WTC11 (cell line): Measurements from ENCODE around the gene EGR1. TPM values are rescaled to one million over a fixed set of nuclear protein-coding genes. Genes with fewer than 3 reads are reported as not detected.

Source experiments
- ATAC-seq: fragments of 200-7000 bp; cut with Tn5 transposase; 2 replicates; pipeline ENCODE4 v1.10.0; 2021; ENCODE audit warnings: mild to moderate bottlenecking, moderate library complexity
- CTCF ChIA-PET: fragments of 300-600 bp; sonication (Branson Sonifier 250); formaldehyde crosslinking; loops from one replicate; lab custom pipeline; 2021; ENCODE audit warnings: antibody characterized with exemption; lab: Charles Lee
- POLR2A ChIA-PET: fragments of 350-600 bp; sonication (Branson Sonifier 250); formaldehyde crosslinking; loops from one replicate; lab custom pipeline; 2021; ENCODE audit warnings: antibody characterized with exemption; lab: Charles Lee
- DNase-seq: peaks from one replicate; pipeline ENCODE4 v3.0.0; 2021; ENCODE audit warnings: low spot score
- H3K27ac Mint-ChIP-seq: 2 replicates; pipeline ENCODE4 v1.8.0; 2021; ENCODE audit warnings: mixed read lengths
- H3K27me3 Mint-ChIP-seq: 2 replicates; pipeline ENCODE4 v1.8.0; 2021; ENCODE audit warnings: low read depth, mild to moderate bottlenecking, moderate library complexity, mixed read lengths
- H3K36me3 Mint-ChIP-seq: 2 replicates; pipeline ENCODE4 v1.8.0; 2021; ENCODE audit warnings: mixed read lengths
- H3K4me1 Mint-ChIP-seq: 2 replicates; pipeline ENCODE4 v1.8.0; 2022; ENCODE audit warnings: mixed read lengths
- H3K4me3 Mint-ChIP-seq: 2 replicates; pipeline ENCODE4 v1.8.0; 2021; ENCODE audit warnings: mild to moderate bottlenecking, moderate library complexity, mixed read lengths
- H3K9me3 Mint-ChIP-seq: 2 replicates; pipeline ENCODE4 v1.8.0; 2021; ENCODE audit warnings: mixed read lengths
- CDX4 ChIP-seq: fragments of 250-450 bp; sonication (Bioruptor Pico); IDR thresholded peaks from 2 replicates; pipeline ENCODE4 v1.9.0; 2021; ENCODE audit warnings: moderate library complexity, mild to moderate bottlenecking, inconsistent platforms, borderline replicate concordance
- CTCF ChIP-seq: fragments of 200-600 bp; IDR thresholded peaks from 2 replicates; pipeline ENCODE4 v1.8.0; 2022; ENCODE audit warnings: antibody characterized with exemption
- E2F1 ChIP-seq: sonication (generic); formaldehyde crosslinking; IDR thresholded peaks from 2 replicates; pipeline ENCODE4 v1.8.0; 2022; ENCODE audit warnings: mild to moderate bottlenecking, missing genetic modification reagents
- EMX1 ChIP-seq: fragments of 250-450 bp; sonication (Bioruptor Pico); IDR thresholded peaks from 2 replicates; pipeline ENCODE4 v1.8.0; 2021; ENCODE audit warnings: mild to moderate bottlenecking
- ERG ChIP-seq: fragments of 250-450 bp; sonication (Bioruptor Pico); IDR thresholded peaks from 2 replicates; pipeline ENCODE4 v1.8.0; 2021; ENCODE audit warnings: mild to moderate bottlenecking
- KAT7 ChIP-seq: sonication (generic); formaldehyde crosslinking; IDR thresholded peaks from 2 replicates; pipeline ENCODE4 v1.8.1; 2023; ENCODE audit warnings: missing genetic modification reagents, mild to moderate bottlenecking, borderline replicate concordance
- MLX ChIP-seq: sonication (generic); formaldehyde crosslinking; IDR thresholded peaks from 2 replicates; pipeline ENCODE4 v1.8.1; 2023; ENCODE audit warnings: mild to moderate bottlenecking, missing genetic modification reagents, moderate library complexity
- PRDM15 ChIP-seq: sonication (generic); formaldehyde crosslinking; IDR thresholded peaks from 2 replicates; pipeline ENCODE4 v1.8.0; 2022; ENCODE audit warnings: missing genetic modification reagents
- SP1 ChIP-seq: sonication (generic); formaldehyde crosslinking; conservative IDR thresholded peaks from 2 replicates; pipeline ENCODE4 v1.8.1; 2022; ENCODE audit warnings: missing genetic modification reagents
- ZNF121 ChIP-seq: sonication (generic); formaldehyde crosslinking; IDR thresholded peaks from 2 replicates; pipeline ENCODE4 v1.8.0; 2023; ENCODE audit warnings: missing genetic modification reagents
- ZNF219 ChIP-seq: sonication (generic); formaldehyde crosslinking; IDR thresholded peaks from 2 replicates; pipeline ENCODE4 v1.8.0; 2023; ENCODE audit warnings: missing genetic modification reagents, mild to moderate bottlenecking, borderline replicate concordance
- ZNF416 ChIP-seq: fragments of 250-450 bp; sonication (Bioruptor Pico); IDR thresholded peaks from 2 replicates; pipeline ENCODE4 v1.9.0; 2021; ENCODE audit warnings: mild to moderate bottlenecking, inconsistent platforms
- total RNA-seq: library from RNA; stranded (reverse); gene quantifications from 3 replicates; pipeline ENCODE4 v1.2.3, GENCODE V29; 2021

Gene EGR1
- total RNA-seq, 1 experiment from 2014 or later = 15.7 TPM

- no peak for ATAC-seq
- CTCF ChIA-PET = interaction anchor here (1.0 kb wide), 1 partner anchor 36 kb away, joined by 4 read pairs; no protein-coding TSS in a partner anchor
- Mint-ChIP-seq H3K36me3 (peaks cover 22% of the 10 kb centered on the region), H3K9me3 (no peaks in the 10 kb centered on the region)
- 0 out of 2 replicates have a peak, but pooled peaks have one; percentile 67 for TF ChIP-seq EMX1 (CRISPR knock-in tag)
- no peak for TF ChIP-seq ZNF219
- peak; percentile 82; the same call in 1 of the 2 replicates for TF ChIP-seq ERG (CRISPR knock-in tag)
- TF ChIP-seq, all 79 proteins: peak for 2
- DNase-seq = no peak
- H3K4me3 Mint-ChIP-seq = peak overlapping the region; percentile 72
- H3K27ac Mint-ChIP-seq = no peak overlapping the region
- POLR2A ChIA-PET = no interaction called here
- H3K27me3 Mint-ChIP-seq = peaks cover 34% of the 10 kb centered on the region
- H3K4me1 Mint-ChIP-seq = peaks cover 12% of the 10 kb centered on the region
These were observed 3.1 kb downstream of the EGR1 start for GRCh38 chr5:138468133-138468965.

- ChIA-PET CTCF (interaction anchor here (1.0 kb wide), 1 partner anchor 35 kb away, joined by 4 read pairs; no protein-coding TSS in a partner anchor), POLR2A (no interaction called here)
- no peaks in the 10 kb centered on the region for H3K9me3 Mint-ChIP-seq
- DNase-seq (no peak), ATAC-seq (no peak)
- H3K4me1 Mint-ChIP-seq = peaks cover 12% of the 10 kb centered on the region
- H3K36me3 Mint-ChIP-seq = peaks cover 22% of the 10 kb centered on the region
- TF ChIP-seq MLX = no peak
- no peak for TF ChIP-seq ZNF219
- no peak for TF ChIP-seq KAT7
- no peak for TF ChIP-seq SP1 (CRISPR knock-in tag)
- no peak for TF ChIP-seq ZNF121 (CRISPR knock-in tag)
- TF ChIP-seq CDX4 = no peak
- TF ChIP-seq E2F1 (CRISPR knock-in tag) = no peak
- TF ChIP-seq CTCF = no peak
- TF ChIP-seq ZNF416 = no peak
- TF ChIP-seq PRDM15 (CRISPR knock-in tag) = no peak
- H3K4me3 Mint-ChIP-seq = no peak overlapping the region
- H3K27me3 Mint-ChIP-seq = peaks cover 34% of the 10 kb centered on the region
- H3K27ac Mint-ChIP-seq = no peak overlapping the region
These were observed 3.8 kb downstream of the EGR1 start for GRCh38 chr5:138468966-138469539.
